Ovary (tissue), 9 donors: ENCODE results near the gene CHIA. TPM values are rescaled to one million over a fixed set of nuclear protein-coding genes. Genes with fewer than 3 reads are reported as not detected.

Experiments
- DNase-seq, 5 donors: peaks; one replicate each; pipeline ENCODE4 v3.0.0-alpha.2; 2019 to 2020
- H3K27ac ChIP-seq, 2 donors: fragments of 200-600 bp; one replicate each; pipeline versions ENCODE4 v1.5.1 to v1.8.0; 2019 to 2022
- H3K27me3 ChIP-seq: fragments of 200-600 bp; one replicate; pipeline ENCODE4 v1.8.0; 2022
- H3K36me3 ChIP-seq: fragments of 200-600 bp; sonication (generic); one replicate; pipeline ENCODE4 v1.5.1; 2019
- H3K4me1 ChIP-seq: one replicate; pipeline ENCODE4 v1.8.1; 2013; ENCODE audit warnings: mild to moderate bottlenecking, moderate library complexity; ENCODE audit not compliant: insufficient read depth
- H3K4me3 ChIP-seq: fragments of 200-600 bp; sonication (generic); one replicate; pipeline ENCODE4 v1.5.1; 2017
- H3K9me3 ChIP-seq, 2 donors: fragments of 200-600 bp in 1 of 2; sonication (generic) in 1 of 2; one replicate each; pipeline versions ENCODE4 v1.5.1 to v1.8.1; 2013 to 2019; ENCODE audit warnings: mild to moderate bottlenecking in 1 of 2, moderate library complexity in 1 of 2
- CTCF ChIP-seq, 3 donors: fragments of 450-650 bp in 2 of 3; fragments of 200-600 bp in 1 of 3; IDR thresholded peaks; one replicate each; pipeline versions ENCODE4 v1.5.1 to v1.8.0; 2016 to 2022; ENCODE audit warnings: antibody characterized with exemption in 3 of 3, mild to moderate bottlenecking in 1 of 3
- EP300 ChIP-seq: sonication (generic); formaldehyde crosslinking; IDR thresholded peaks from one replicate; pipeline ENCODE4 v1.6.1; 2017; ENCODE audit warnings: antibody characterized with exemption
- POLR2A ChIP-seq: fragments of 450-650 bp; IDR thresholded peaks from one replicate; pipeline ENCODE4 v1.6.1; 2017; ENCODE audit warnings: antibody characterized with exemption, mild to moderate bottlenecking, moderate library complexity
- WGBS, 3 donors: extraction: QIAGEN DNeasy Blood & Tissue Kit in 1 of 3; methylation state at CpG; one replicate each; pipeline versions ENCODE4 v1.1.5 to v1.1.7; 2013 to 2017; 5-methylcytosine and 5-hydroxymethylcytosine counted together
- intact Hi-C, 4 donors: fragments of 100-400 bp; cut with DNase I; formaldehyde crosslinking; loops; one replicate each; pipeline versions ENCODE4 v1.11.0 to v1.15.1; 2022 to 2023
- polyA plus RNA-seq, 2 donors: library from polyadenylated mRNA; stranded (reverse); fragments of 200-250 nt in 1 of 2; fragments of 350-450 nt in 1 of 2; fragmentation: Illumina TruSeq in 1 of 2; extraction: RNeasy Lipid Tissue Mini Kit (QIAGEN cat#74804) in 1 of 2; gene quantifications; one replicate each; pipeline ENCODE4 v1.2.3, GENCODE V29; 2013 to 2014
- total RNA-seq, 7 donors: library from RNA; depleted of rRNA in 2 of 7; stranded (reverse); fragments of >200 nt in 2 of 7; fragmentation: NEBNext Ultra II Directional in 3 of 7; extraction: Animal tissue kit (Norgen Biotek cat#: 25700) in 3 of 7; gene quantifications; one replicate each; pipeline versions ENCODE4 v1.1.0 to v1.2.4, GENCODE V29; 2016 to 2023
- donor health status: DM: no; HTN: no; CAD: no; lungs with moderate emphysema.
- donor health status: DM: no; HTN: no; CAD: no.
- donor health status: Bipolar disorder and iron deficiency.
- donor health status: DM: yes; HTN: yes; CAD: no.
- donor health status: DM: no; HTN: no; CAD: no.
- donor health status: DM: yes; HTN: yes; CAD: no.

The CHIA gene
- total and polyA plus RNA-seq, 9 donors: 0.18 TPM; not detected in 8

- Histone ChIP-seq H3K9me3 (no peaks in the 10 kb centered on the region), H3K4me1 (no peaks in the 10 kb centered on the region), H3K36me3 (no peaks in the 10 kb centered on the region), H3K4me3 (no peak overlapping the region), H3K27me3 (no peaks in the 10 kb centered on the region), H3K27ac (no peak overlapping the region)
- intact Hi-C loops: no loop called here
- DNase-seq: no peak
- WGBS, 3 donors: 63 to 73% (median 64%) methylated on average over 4 of the region's 4 CpGs
- TF ChIP-seq CTCF (IDR thresholded peaks at IDR 0.05) (no peak), EP300 (no peak), POLR2A (no peak)
Measured at GRCh38 chr1:111249960-111250359, 40.7 kb upstream of the CHIA start.

- intact Hi-C loops: no loop called here
- TF ChIP-seq EP300 (no peak), CTCF (IDR thresholded peaks at IDR 0.05) (no peak), POLR2A (no peak)
Measured at GRCh38 chr1:111251570-111251969, 39.1 kb upstream of the CHIA start.

GRCh38 chr1:111252786-111253185 is 37.9 kb upstream of the CHIA start:
- Histone ChIP-seq H3K4me1 (no peaks in the 10 kb centered on the region), H3K27ac (no peak overlapping the region), H3K36me3 (no peaks in the 10 kb centered on the region), H3K27me3 (no peaks in the 10 kb centered on the region), H3K4me3 (no peak overlapping the region), H3K9me3 (no peaks in the 10 kb centered on the region)
- DNase-seq: no peak
- WGBS, 3 donors: 81 to 94% (median 93%) methylated on average over 2 of the region's 2 CpGs
- intact Hi-C loops: no loop called here
- TF ChIP-seq CTCF (IDR thresholded peaks at IDR 0.05): no peak

More at GRCh38 chr1:111251570-111251969, 39.1 kb upstream of the CHIA start:
- no peaks in the 10 kb centered on the region for H3K4me1 ChIP-seq
- no peak for DNase-seq
- H3K9me3 ChIP-seq: no peaks in the 10 kb centered on the region
- WGBS, 3 donors: 74 to 82% (median 78%) methylated on average over 8 of the region's 8 CpGs
- no peak overlapping the region for H3K4me3 ChIP-seq
- H3K27ac ChIP-seq: no peak overlapping the region
- no peaks in the 10 kb centered on the region for H3K36me3 ChIP-seq
- H3K27me3 ChIP-seq: no peaks in the 10 kb centered on the region

- H3K27me3 ChIP-seq: no peaks in the 10 kb centered on the region
- TF ChIP-seq EP300 (no peak), CTCF (IDR thresholded peaks at IDR 0.05) (no peak), POLR2A (no peak)
- intact Hi-C loops: no loop called here
- DNase-seq: no peak
- no peaks in the 10 kb centered on the region for H3K4me1 ChIP-seq
- no peaks in the 10 kb centered on the region for H3K36me3 ChIP-seq
- H3K27ac ChIP-seq: no peak overlapping the region
- H3K4me3 ChIP-seq: no peak overlapping the region
- 65 to 77% (median 76%) methylated on average over 1 of the region's 1 CpG for WGBS, 3 donors
- no peaks in the 10 kb centered on the region for H3K9me3 ChIP-seq
Measured at GRCh38 chr1:111253876-111254275, 36.8 kb upstream of the CHIA start.
